HG03354 (cell line): ENCODE measurements around the gene CCNE1.

ENCODE experiments used
- ATAC-seq: cut with Tn5 transposase; IDR thresholded peaks from one replicate; pipeline ENCODE4 v1.9.1; 2021; ENCODE audit warnings: mild to moderate bottlenecking; ENCODE audit not compliant: unreplicated experiment, poor library complexity, severe bottlenecking

The CCNE1 gene

DNA sequence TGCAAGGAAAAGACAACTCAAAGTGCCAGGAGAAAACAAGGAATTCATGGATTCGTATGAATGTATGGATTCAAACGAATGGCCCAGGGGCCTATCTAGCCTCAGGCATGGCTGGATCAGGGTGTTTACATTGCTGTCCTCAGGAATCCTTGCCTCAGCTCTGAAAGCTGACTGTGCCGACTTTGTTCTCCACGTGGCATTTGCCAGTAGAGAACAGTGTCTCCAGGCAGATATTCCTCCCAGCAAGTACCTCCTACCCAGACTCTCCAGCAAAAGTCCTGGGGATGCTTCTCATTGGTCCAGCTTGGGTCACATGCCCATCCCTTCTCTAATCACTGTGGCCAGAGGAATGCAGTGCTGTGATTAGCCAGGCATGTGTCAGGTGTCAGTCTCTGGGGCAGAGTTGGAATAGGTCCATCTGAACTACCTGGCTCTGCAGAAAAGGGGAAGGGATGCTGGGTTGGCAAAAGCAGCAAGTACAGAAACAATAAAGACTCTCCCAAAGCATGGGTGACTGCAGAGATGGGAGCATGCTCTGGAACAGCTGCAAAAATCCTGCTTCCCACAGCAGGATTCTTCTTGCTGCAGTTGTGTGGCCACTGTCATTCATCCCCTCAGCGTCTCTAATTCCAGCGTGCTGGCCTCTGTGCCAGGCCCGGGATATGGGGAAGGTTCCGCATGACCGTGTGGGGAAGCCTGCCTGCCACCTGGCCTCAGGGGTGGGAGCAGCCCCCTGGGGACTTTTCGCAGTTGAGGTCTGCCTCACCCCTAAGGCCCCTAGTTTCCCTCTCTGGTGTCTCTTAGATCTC, 30.0 kb downstream of the CCNE1 start:
- ATAC-seq = no peak

DNA sequence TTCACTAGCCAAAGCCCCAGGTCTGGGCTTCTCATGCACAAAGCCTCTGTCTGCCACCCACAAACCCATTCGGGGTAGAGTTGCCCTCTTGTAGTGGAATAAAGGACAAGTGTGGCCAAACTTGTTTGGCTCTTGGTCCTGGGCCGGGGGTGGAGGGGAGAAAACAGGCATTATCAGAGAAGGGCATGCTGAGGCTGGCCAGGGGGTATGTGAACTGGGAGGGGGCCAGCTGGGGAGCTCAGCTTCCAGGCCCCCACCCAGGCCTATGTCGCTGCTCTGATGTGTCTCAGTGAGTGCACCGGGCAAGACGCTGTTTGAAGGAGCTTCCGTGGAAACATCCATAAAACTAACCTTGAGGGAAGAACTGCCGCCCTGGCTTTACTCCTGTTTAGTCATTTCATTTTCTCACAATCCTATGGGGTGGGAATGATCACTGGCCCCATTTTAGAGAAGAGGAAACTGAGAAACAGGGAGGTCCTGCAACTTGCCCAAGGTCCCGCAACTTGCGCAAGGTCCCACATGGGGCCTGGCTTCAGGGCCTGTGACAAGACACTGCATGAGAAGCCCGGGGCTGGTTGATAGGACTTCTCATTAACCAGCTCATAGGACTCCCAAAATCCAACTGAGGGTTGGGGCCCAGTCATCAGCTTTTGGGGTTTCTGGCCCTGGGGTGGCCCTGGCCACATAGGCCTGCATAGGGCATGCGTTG, 30.8 kb downstream of the CCNE1 start:
- ATAC-seq = no peak

DNA sequence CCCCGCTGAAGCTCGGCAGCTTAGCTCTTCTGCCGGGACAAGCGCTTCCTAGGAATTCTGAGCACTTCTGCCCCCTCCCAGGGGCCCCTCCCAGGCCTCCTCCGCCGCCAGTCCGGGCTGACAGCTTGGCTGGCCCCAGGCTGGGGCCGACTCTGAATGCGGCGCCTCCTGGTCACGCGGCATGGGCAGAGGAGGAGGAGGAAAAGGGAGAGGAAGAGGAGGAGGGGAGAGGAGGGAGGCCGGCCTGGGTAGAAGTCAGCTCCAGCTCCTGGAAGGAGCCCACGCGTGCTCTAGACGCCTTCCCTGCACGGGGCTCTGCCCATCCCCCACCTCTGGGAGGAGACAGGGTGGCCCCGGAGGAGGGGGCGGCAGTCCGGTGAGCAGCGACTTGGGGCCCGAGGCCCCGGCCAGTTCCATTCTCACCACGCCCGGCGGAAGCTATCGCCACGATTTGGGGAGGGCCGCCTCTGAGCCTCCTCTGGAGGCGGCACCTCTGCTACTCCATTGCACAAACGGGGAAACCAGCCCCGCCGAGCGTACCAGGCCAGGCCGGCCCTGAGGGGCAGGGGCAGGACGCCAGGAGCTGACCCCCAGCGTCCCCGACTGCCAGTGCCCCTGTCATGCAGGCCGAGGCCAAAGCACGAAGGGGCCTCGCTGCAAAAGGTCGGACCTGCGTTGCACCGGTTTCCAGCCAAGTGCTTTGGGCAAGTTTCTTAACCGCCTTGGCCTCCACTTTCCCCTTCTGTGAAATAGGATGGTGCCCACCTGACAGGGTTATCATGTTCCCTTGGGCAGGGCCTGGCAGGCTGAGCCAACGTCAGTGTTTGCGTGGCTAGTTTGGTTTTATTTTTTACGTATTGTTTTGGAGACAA, 31.6 kb downstream of the CCNE1 start:
- no peak for ATAC-seq

DNA sequence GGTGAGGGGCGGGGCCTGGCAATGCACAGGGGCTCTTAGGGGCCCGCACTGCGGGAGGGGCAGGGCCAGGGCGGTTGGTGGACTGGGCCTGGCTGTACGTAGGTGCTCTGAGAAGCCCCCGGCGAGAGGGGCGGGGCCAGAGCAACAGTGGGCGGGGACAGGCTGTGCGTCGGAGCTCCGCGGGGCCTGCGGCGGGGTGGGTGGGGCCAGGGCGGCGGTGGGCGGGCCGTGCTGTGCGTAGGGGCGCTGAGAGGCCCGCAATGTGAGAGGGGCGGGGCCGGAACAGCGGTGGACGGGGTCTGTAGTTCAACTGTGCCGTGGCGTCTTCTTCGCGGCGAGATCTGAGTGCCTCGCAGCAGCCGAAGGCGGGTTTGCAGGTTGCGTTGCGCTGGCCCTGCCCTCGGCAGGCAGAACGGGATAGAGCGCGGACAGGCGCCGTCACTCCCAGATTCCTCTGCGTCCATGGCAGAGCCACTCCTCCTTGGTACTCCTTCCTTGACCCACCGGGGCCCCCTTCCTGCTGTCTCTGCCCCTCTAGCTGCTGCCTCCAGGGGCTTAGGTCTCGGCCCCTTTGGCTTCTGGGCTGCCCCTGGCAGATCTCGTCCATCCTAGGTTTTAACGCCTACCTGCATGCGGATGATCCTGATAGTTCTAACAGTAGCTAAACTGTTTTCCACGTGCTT, 33.2 kb downstream of the CCNE1 start:
- ATAC-seq = peak; percentile 81

DNA sequence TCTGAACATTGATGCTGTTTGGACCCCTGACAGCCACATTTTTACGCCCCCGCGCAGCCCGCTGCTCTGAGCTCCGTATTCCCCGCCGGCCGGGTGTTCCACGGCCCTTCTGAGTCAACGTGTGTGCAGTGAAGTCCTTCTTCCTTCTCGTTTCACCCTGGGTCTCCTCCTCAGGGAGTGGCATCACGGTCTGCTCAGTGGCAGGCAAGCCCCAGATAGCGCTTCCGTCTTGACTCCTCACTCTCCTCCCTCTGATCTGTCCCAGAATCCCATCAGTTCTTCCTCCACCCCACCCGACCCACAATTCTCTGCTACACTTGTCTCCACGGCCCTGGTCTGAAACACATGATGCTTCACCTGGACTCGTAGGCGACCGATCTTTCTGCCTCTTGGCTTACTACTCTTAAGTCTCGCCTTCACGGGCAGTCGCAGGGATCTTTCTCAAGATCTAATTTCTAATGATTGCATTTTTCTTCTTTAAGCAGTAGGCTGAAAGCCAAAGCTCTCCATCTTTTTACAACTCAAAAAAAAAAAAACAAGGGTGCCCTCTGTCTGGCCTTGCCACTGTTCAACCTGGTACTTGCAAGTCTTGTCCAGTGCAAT, 33.9 kb downstream of the CCNE1 start:
- peak; percentile 5 for ATAC-seq

DNA sequence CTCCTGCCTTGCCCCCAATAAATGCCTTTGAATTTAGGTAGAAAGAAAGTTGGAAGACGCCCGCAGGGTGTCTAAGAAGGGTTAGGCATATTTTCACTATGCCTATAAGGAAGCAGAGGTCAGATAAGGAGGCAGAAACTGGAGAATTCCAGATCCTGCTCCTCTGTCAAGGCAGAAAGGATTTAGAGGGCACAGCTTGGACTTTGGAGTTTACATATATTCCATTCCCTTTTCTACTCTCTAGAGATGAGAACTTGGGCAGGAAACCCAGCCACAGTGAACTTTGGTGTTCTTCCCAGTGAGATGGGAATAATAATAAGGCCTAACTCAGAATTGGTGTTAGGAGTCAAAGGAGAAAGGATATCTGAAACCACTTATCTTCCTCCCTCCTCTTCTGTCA, 37.4 kb downstream of the CCNE1 start:
- no peak for ATAC-seq

DNA sequence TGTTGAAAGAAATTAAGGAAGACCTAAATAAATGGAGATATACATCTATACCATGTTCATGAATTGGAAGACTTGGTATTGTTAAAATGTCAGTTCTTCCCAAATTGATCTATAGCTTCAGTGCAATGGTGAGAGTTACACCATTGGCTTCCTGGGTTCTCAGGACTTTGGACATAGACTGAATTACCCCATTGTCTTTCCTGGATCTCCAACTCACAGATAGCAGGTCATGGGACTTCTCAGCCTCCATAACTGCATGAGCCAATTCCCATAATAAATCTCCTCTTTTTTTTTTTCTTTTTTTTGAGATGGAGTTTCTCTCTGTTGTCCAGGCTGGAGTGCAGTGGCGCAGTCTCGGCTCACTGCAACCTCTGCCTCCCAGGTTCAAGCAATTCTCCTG, 38.7 kb downstream of the CCNE1 start:
- ATAC-seq = no peak

DNA sequence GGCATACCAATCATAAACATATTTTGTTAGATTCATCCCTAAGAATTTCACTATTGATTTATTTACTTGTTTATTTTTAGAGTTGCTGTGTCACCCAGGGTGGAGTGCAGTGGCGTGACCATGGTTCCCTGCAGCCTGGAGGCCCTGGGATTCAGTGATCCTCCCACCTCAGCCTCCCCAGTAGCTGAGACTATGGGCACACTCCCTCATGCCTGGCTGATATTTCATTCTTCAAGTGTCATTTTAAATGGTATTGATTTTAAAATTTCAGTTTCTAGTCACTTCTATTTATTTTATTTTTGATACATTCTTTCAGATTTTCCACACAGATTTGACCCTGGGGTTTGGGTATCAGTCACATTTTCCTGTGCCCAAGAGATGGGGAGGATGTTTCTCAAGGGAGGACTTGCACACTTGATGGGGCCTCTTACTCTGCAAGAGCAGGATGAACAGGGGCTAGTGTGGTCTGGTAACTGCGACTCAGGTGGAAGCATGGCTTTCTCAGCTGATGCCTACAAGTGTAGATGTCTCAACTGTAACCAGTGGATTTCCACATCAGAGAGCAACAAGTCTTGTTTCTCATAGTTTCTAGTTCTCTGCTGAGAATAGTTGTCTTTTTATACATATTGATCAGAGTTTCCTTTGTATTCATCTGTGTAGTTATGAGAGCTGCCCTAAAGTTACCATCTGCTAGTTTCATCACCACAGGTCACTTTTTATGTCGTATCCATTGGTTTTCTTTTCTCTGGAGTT, 40.2 kb downstream of the CCNE1 start:
- ATAC-seq = peak; percentile 81

DNA sequence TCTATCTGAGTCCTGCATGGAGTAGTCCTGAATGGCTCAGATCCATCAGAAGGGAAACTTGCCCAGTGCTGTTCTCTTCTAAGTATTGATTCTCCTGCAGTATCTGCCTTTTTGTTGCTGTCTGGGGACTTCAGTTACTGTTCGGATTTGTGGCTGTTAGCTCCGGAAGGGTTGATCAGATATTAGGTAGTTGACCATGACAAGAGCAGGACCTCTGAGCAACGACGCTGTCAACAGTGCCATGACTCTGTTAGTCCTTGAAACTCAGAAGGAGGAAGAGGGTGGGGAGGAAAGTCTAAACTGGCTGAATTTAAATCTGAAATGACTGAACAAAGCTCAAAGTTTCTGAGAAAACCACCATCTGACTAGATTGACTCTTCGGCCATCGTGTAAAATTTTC, 42.2 kb downstream of the CCNE1 start:
- ATAC-seq = no peak

DNA sequence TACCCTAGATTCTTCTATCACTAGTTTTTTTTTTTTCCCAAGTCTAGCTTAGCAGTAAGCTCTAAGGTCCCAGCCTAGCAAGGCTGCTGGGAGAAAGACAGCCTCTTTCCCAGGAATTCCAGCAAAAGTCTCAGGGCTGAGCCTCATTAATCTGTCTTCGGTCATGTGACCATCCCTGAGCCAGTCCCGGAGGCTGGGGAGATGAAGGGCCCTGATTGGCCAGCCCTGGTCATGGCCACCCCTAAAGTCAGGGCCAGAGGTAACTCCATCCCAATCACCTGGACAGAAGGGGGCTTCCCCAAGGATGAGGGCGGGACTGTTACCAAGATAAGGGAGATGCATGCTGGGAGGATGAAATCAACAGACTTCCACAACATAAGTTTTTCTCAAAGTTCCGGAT, 43.3 kb downstream of the CCNE1 start:
- ATAC-seq = no peak

DNA sequence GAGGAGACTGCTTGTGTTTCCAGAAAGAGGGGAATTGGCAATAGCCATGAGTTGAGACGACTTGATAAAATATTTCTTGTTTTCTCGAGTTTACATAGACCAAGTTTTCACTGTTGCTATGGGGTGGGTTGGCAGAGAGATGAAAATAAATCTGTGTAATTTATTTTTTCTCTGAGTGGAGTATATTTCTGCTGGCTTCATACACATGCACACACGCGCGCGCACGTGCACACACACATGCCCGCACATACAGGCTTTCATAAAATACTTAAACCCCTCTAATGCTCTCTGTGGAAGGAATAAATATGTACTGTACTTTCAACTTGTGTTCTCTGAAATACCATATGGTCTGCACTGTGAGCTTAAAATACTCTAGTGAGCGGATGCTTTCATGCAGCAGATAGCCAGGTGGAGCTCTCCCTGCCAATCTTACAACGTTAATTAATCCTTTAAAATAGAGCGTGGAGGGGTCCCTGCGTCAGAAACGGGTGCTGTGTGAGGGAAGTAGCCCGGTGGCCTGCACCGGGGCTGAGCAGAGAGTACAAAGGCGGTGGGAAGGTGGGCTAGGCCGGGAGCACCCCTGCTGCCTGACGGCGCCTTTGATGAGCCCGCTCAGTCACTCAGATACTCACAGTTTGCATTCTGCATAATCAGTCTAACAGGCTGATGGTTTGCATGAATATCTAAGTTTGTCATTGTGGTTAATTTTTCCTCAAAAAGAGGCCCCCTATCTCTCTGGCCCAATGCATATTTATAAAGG, 44.1 kb downstream of the CCNE1 start:
- no peak for ATAC-seq

DNA sequence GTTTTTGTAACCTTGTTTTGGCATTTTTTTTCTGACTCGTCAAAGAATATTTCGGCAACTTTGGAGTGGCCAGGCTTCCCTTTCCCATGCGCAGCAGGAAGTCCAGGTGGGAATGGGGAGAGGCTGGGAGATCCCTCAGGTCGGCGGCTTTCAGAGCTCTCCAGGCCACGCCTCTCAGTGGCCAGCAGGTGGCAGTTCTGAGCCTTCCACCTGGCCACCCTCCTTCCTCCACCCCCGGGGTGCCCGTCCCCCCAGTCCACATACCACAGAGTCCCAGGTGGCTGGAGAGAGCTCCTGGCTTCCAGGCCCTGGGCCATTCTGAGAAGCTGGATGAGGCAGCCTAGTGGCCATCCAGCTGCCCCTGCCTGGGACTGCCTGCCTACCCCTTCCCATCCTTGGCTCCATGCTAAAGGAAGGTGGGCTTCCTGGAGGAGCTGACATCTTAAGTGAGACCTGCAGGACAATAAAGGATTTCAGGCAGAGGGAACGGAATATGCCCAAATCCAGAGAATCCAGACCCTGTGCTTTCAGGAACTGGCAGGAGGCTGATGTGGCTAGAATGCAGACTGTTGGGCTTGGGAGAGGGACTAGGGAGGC, 46.3 kb downstream of the CCNE1 start:
- peak; percentile 60 for ATAC-seq

DNA sequence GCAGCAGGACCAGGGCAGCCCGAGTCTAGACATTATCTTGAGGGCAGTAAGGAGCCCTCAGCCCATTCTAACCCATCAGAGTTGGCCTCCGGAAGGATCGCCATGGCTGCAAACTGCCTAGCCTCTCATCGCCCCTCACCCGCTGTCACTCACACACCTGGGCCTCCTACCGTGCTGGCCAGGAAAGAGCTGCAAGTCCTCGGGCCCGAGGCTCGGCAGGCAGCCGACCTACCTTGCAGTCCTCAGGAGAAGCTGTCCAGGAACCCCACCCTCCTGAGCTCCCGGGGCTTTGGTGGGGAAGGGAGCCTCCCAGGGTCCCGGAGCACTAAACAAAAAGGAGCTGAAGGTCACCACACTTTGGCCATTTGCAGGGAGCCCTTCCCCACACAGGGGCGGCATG, 46.8 kb downstream of the CCNE1 start:
- ATAC-seq = no peak

DNA sequence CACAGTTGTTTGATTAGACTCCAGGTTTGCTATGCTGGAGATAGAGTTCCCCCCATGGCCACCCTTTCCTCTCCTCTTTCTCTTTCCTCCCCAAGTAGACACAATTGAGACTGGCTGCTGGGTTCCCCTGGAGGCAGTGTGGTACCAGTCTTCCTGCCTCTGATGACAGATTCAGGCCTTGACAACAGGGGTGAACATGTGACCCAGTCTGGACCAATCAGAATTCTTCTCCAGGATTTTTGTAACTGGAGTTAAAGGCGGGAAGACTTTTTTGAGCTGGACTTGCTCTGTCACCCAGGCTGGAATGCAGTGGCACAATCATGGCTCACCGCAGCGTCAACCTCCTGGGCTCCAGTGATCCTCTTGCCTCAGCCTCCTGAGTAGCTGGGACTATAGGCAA, 48.7 kb downstream of the CCNE1 start:
- no peak for ATAC-seq

DNA sequence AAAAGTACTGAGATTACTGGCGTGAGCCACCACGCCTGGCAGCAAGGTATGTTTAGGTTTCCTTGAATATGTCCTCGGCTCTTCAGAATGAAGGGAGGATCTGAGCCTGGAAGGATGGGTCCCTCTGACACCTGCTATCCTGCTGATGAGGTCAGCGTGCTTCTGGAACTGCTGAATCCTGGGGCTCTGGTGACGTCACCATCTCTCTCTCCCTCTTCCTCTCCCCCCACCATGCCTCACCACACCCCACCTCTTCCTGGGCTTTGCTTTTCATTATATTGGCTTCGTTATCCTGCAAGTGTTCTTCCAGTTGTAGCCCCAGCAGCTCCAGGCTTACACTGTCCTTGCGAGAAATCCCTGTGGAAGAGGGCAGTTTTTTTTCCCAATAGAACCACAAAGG, 49.8 kb downstream of the CCNE1 start:
- no peak for ATAC-seq

DNA sequence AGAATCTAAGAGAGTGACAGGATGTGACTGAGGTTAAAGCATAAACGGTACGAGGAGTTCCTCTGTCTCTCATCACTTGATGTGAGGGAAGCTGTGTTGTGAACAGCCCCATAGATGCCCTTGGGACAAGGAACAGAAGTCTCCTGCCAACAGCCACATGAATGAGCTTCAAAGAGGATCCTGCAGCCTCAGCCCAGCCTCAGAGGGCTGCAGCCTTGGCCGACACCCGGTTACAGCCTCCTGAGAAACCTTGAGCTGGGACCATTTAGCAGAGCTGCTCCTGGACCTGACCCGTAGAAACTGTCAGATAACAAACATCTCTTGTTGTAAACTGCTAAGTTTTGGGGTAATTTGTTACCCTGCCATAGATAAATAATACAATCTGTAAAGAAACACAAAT, 54.2 kb downstream of the CCNE1 start:
- ATAC-seq = no peak

DNA sequence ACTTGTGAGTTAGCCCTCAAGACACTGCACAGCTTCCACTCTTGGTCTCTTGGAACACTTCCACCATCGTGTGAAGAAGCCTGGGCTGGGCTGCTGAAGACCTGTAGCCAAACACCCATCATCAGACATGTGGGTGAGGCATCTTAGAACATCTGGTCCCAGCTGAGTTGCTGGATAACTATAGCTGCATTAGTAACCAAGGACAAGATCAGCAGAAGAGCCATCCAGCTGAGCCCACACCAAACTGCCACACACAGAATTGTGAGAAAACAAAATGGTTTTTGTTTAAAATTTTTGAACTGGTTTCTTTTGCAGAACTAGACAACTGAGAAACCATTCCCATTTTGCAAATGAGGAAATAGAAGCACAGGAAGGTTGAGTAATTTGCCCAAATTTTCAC, 56.2 kb downstream of the CCNE1 start:
- no peak for ATAC-seq

DNA sequence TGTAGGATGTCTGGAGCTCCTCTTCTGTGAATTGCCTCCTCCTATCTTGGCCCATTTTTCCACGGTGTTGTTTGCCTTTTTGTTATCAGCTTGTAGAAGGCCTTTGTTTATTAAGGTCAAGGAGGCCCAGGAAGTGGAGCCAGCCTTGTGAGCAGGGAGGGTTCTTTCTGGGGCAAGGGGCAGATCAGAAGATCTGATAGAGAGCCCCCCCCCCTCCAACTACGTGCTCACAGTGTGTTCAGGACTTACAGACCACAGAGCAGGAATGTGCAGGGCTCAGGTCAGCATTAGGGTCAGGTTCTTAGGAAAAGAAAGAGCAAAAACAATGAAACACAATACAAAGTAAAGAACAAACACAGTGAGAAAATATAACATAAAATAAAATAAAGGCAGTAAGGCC, 59.4 kb downstream of the CCNE1 start:
- no peak for ATAC-seq
